HG03103 (cell line): ENCODE data around the gene CYYR1.
"Not testable (repeated sequence)": the region's sequence is repeated elsewhere in the genome, so short reads cannot be mapped to it uniquely, and the experiment has no call there.

ENCODE experiments used
- ATAC-seq: cut with Tn5 transposase; IDR thresholded peaks from one replicate; pipeline ENCODE4 v1.9.1; 2021; ENCODE audit warnings: low read depth; ENCODE audit not compliant: unreplicated experiment

The CYYR1 gene

DNA sequence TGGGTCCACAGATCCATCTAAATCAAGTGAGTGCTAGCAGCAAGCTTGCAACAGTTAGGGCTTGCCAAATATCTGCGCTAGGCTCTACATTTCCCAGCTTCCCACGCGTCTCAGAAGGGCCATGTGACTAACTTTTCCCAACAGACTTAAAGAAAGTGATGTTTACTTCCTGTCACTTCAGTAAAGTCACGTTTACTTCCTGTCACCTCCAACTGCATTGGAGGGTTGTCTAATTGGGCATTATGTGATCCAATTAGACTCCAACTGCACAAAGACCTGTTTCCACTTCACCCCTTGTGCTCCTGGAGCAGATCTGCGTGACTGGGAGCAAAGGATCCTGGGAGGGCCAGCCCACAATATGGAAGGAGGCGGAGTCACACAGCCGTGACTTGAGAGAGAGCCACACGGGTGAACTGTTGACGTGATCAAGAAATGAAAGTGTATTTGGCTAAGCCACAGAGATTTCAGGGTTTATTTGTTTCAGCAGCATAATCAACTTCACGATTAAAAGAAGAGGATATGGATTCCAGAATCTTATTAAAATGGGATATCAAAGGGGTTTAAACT, 77.7 kb downstream of the CYYR1 start:
- no peak for ATAC-seq

DNA sequence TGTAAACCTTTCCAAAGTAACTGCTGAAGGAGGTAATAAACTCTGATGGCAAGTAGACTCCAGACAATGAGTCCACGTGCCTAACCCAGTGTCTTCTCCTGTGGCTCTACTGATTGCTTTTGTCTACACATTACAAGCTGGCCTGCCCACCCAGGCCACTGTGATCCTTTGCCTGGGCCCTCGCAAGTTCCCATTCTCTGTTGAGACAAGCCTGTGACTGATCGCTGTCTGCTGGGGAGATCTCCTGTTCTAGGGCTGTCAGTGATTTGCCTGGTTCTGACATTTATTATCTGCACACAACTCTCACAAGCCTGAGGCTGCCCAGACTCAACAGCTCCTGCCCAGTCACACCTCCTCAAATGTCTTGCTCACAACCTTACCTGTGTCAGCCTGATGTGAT, 81.4 kb downstream of the CYYR1 start:
- ATAC-seq: no peak

DNA sequence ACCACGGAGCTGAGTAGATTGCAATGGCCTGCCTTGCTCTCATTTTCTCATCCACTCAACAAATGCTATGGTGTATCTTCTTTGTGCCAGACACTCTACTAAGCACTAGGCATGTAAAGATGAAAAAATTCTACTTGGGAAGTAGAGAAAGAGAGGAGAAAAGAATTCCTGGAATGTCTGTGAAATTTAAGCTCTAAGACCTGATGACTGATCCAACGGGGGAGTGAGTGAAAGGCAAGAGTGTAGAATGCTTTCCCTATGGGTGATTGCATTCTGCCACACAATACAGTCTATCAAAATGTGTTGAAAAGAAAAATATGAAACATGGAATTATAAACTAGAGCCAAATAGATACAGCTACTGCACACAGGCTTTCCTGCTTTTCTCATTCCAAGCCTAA, 82.3 kb downstream of the CYYR1 start:
- no peak for ATAC-seq

DNA sequence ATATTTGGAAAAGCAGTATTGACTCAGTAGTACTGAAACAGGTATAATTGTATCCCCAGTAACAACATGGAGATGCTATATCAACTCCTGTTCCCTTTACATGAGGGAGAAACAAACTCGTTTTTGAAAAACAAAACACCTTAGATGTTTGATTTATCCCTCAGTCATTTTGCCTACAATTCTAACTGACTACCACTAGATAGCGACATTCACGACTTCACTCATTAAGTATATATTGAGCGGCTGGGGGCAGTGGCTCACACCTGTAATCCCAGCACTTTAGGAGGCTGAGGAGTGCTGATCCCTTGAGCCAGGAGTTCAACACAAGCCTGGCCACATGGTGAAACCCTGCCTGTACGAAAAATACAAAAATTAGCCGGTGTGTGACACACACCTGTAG, 83.3 kb downstream of the CYYR1 start:
- ATAC-seq: no peak

DNA sequence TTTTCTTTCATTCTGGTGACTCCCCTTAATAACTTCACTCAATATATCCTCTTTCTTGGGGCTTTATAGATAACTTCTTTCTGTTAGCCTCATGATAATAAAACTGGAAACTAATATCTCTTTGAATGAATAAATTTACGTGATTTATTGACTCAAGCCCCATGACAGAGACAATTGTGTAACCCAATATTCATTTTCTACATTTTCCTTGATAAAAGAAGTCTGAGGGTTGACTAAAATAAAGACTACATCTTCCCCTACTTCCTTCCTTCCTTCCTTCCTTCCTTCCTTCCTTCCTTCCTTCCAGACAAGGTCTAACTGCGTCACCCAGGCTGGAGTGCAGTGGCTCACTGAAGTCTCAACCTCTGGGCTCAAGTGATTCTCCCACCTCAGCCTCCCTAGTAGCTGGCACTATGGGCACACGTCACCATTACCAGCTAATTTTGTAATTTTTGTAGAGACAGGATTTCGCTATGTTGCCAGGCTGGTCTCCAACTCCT, 85.1 kb downstream of the CYYR1 start:
- ATAC-seq: no peak

DNA sequence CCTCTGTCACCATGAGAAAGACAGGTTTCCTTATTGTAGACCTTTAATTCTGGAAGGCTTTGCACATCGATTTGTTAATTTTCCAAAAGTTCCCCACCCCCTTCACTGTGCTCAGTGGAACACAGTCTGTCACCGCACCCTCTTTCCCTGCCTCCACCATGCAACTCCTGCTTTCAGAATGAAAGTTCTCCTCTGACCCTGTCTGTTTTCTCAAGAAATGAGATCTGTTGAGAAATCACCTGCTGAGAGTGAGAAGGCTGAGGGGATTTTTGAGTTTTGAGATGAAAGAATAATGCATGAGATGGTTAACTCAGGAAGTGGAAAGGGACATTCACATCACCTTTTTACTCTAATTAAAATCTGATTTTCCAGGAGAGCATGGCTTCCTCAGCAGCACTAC, 99.6 kb downstream of the CYYR1 start:
- ATAC-seq: no peak

DNA sequence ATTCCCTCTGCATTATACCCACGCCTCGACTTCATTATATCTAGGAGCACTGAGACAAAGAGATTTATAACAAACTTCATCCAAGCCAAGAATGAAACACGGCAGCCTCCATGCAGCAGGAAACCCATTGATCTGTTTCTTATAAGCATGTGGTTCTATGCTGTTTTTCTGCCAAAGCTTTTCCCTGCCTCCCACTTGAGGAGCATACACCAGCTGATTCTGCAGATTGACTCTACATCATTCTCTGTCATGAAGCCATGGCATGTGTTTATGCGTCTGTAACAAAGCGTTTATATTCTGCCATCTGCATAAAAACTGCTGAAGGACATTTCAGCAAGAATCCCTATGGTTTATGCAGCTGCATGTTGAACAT, 102.0 kb downstream of the CYYR1 start:
- no peak for ATAC-seq

DNA sequence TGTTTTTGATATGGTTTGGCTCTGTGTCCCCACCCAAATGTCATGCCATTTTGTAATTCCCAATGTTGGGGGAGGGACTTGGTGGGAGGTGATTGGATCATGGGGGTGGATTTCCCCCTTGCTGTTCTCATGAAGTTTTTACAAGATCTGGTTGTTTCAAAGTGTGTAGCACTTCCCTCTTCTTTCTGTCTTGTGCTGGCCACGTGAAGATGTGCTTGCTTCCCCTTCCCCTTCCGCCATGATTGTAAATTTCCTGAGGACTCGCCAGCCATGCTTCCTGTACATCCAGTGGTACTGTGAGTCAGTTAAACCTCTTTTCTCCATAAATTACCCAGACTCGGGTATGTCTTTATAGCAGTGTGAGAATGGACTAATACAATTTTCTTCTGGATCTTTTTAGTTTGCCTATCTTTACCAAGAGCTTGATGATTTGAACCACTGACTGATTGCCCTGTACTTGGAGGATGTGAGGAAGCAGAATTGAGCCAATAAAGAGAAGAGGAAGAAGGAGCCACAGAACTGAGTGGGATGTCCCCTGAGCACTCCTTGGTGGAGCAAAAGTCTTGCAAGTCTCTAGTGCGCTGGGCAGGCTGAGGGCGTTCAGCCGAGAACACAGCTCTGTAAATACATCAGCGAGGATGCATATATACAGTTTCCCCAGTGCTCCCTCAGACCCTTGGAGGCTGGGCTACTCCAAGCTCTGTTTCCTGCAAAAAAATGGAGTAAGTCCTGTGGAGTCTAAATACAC, 102.6 kb downstream of the CYYR1 start:
- no peak for ATAC-seq

DNA sequence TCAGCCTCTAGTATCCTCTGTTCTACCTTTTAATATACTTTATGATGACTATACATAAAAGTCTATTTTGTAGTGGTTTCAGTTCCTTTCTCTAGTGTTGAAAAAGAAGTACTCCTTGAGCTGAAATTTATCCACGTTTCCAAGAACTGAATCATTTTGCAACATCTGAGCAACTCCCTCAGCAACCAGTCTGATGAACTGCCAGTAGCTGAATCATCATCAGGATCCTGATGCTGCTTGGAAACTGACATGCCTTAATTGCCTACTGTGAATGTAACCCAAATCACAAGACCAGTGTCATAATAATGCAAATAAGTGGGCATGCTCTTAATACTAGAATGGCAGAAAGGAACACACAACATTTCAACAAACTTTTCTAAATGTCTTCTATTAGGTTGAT, 103.3 kb downstream of the CYYR1 start:
- no peak for ATAC-seq

DNA sequence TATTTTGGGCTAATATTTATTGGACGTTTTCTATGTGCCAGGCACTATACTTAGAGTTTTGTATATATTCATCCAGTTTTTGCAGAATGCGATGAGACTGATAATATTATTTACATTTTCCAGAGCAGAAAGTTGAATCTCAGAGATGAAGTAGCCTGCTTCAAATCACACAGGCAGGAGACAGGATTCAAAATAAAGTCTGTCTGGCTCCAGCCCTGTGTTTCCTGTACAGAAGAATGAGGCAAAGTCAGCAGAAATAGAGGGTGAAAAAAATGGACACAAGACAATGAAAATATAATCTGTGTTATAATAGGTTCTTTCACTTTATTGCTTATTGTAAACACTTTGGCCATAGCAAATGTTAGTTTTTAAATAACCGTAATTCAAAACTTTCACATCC, 107.2 kb downstream of the CYYR1 start:
- no peak for ATAC-seq

DNA sequence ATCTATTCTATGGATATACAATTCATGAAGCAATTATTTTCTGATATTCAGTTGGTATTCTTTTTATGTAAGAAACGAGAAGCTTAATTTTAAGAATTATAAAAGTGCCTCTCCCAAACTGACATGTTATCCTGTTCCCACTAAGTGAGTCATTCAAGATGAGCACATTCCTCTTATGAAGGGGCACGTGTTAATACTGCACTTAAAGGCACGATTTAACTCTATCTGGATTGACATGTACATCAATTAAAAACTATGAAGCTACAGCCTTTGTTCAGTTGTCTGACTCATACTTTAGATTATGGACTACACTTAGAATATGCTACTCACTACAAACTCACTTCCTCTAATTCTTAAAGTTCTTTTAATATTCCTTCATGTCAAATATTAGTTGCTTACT, 111.6 kb downstream of the CYYR1 start:
- ATAC-seq: no peak

DNA sequence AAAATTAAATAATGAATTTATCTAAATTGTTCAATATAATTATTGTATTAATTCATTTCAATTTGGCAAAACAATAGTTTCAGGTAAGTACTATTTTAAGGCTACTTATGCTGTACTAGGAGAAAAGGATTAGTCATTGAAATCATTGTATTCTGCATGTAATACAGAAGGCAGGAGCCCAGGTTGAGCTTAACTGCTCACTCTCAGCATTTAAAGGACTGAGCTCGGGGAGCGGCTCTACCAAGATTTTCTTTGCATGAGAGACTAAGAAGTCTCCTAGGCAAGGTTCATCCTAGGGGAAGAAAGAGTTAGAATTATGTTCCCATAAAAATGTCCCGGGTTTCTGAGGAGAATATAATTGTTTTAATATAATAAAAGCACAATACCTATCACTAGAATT, 112.5 kb downstream of the CYYR1 start:
- no peak for ATAC-seq

DNA sequence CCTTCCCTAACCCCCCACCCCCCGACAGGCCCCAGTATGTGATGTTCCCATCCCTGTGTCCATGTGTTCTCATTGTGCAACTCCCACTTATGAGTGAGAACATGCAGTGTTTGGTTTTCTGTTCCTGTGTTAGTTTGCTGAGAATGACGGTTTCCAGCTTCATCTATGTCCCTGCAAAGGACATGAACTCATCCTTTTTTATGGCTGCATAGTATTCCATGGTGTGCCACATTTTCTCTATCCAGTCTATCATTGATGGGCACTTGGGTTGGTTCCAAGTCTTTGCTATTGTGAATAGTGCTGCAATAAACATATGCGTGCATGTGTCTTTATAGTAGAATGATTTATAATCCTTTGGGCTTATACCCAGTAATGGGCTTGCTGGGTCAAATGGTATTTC, 114.2 kb downstream of the CYYR1 start:
- ATAC-seq: not testable (repeated sequence)

DNA sequence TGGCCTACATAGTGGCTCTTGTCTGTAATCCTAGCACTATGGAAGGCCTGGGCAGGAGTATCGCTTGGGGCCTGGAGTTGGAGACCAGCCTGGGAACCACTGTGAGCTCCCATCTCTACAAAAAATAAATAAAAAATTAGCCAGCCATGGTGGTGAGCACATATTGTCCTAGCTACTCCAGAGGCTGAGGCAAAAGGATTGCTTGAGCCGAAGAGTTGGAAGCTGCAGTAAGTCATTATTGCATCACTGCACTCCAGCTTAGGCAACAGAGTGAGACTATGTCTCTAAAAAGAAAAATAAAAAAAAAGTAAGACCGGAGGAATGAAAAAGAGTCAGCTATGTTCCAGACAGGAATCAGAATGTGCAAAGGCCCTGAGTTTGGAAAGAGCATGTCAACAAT, 115.3 kb downstream of the CYYR1 start:
- ATAC-seq: no peak

DNA sequence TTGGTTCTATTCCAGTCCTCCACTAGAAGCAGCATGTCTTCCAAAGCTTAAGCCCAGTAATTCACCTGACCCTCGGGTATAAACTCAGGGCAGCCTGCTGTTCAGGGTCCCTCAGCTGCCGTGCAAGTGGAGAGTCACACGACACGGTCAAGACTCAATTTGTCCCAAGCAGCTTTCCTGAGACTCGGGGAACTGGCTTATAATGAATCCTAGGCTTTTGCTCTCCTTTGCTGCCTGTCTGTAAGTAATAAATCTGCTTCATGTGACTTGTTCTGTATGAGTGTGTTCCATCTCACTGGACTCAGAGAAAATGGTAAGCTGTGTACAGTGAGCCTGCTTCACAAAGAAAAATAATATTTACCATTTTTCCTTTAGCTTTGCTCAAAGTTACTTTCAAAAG, 119.8 kb downstream of the CYYR1 start:
- ATAC-seq: no peak

DNA sequence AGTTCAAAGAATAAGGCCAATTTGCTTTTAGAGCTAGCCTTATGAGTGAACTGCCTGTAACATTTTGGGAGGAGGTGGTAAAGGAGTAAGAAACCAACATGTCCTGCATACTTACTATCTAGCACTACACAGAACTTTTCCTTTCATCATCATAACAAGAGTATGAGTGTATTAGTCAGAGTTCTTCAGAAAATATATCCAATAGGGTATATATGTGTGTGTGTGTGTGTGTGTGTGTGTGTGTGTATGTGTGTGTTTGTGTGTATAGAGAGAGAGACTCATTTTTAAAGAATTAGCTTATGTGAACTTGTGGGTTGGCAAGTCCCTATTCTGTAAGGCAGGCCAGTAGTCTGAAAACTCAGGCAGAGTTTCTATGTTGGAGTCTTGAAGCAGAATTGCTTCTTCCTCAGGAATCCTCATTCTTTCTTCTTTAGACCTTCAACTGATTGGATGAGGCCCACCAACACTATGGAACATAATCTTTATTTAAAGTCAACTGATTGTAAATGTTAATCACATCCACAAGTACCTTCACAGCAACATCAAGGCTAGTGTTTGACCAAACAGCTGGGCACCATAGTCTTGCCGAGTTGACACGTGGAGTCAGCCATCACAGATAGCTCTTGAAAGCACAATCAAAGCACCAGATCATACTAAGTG, 121.9 kb downstream of the CYYR1 start:
- no peak for ATAC-seq

DNA sequence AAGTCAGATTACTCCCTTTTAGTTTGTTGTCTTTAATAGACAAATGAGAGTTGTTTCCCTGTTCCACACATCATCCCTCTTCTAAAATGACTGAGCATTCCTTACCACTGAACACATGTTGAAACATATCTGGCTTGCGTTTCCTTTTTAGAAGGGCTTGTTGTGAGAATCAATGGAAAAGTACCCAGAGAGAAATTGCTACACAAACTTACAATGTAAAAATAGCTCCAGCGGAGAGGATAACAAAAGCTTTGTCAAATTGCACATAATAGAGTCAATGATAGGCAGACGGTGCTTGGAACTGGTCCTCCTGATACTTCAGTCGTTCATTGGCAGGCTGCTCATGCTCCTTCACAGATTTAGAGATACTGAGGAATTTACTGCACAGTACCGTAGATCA, 123.9 kb downstream of the CYYR1 start:
- ATAC-seq: no peak

DNA sequence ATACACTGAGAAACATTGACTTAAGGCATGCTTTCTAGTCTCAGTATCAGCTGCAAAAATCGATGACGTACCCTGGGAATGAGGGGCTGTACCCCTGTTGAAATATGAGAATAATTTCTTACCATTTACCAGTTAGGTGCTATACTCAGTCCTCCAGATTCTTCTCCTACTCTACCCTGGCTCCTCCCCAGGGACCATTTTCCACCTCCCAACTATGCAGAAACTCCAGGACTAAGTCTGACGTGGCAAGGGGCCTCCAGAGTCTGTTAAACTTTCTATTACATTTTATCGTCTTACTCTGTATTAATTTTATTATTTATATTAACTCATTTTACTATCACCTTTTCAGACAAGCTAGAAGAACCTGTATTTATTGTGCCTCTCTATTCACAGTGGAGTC, 124.3 kb downstream of the CYYR1 start:
- no peak for ATAC-seq

DNA sequence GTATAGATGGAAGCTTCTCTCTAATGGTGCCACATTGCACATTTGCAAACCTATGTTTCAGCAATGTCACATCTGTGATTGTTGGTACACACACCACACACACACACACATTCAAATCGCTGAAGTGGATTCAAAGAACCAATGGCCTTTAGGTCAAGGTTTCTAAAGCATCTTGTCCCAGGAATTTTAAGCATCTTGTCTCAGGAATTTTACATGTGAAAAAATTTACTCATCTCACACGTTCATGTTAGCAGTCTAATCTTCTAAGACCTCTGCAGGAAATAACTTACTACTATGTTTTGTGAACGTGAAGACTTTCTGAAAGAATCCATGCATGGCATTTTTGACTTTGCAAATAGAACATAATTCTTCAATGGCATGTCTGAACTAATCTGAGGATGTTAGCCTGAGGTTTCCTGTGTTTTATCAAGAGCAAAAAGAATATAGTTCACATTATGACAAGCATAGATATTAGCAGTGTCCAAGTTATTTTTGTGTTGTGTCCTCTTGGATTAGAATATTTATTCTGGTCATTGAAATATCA, 125.1 kb downstream of the CYYR1 start:
- no peak for ATAC-seq

DNA sequence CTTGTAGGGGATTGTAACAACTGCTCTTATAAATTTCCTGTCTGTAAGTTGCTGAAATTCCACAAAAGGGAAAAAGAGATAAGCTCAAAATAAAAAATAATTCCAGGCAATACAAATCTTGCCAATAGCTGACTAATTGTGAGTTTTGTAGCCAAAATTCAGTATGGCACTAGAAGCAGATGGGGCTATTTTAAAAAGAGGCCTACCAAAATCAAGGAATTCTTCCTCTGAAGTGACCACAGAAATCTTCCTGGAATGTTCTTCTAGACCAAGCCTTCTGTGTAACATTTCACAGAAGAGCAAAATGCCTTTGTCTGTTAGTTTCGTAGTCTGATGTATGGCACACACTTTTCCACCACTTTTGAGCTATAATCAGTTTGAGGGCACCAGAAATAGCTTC, 127.6 kb downstream of the CYYR1 start:
- no peak for ATAC-seq

DNA sequence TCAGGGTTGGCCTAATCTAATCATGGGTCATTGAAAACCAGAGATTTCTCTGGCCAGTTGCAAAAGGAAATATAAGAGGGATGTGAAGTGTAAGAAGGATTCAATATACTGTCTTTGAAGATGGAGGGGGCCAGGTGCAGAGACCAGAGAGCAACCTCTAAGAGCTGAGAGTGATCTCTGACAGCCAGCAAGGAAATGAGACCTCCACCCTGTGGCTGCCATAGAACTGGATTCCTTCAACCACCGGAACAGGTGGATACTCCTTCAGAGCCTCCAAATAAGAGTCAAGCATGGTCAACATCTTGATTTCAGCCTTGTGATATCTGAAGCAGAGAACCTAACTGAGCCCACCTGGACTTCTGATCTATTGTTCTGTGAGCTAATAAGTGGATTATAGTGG, 128.4 kb downstream of the CYYR1 start:
- ATAC-seq: no peak

DNA sequence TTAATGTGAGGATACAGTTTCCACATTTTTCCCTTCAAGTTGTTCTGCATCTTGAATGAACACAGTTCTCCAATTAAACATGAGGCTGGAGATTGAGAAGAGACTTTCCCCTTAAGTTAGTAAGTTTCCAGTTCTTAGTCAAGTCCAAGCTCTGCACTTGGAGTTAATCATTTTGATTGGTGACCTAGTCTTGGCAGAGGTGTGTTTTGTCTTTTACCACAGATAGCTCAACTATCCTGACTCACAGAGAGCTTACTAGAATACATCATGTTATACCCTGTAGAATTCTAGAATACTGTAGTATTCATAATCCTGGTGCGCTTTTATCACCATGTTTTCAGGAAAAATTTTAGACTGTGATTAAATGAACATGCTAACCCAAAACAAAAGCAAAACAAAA, 129.2 kb downstream of the CYYR1 start:
- ATAC-seq: no peak
